Measurements from ENCODE around the gene SNX1. TPM values are rescaled to one million over a fixed set of nuclear protein-coding genes. Genes with fewer than 3 reads are reported as not detected.
"Not testable (repeated sequence)": the region's sequence is repeated elsewhere in the genome, so short reads cannot be mapped to it uniquely, and the experiment has no call there.

The SNX1 gene
- total and polyA plus RNA-seq, 2 donors = 36.6 to 85.6 TPM

- H3K27ac ChIP-seq (ENCODE audit: low read depth in 1 of 2, low read length in 1 of 2) = peak overlapping the region in 1 of 2 donors; percentile 21
Observed at GRCh38 chr15:64070965-64071851, 24.6 kb upstream of the SNX1 start.

GRCh38 chr15:64071931-64072765 lies 23.6 kb upstream of the SNX1 start:
- 98% methylated on average over 4 of the region's 4 CpGs for whole genome bisulfite sequencing
- Histone ChIP-seq H3K4me3 (ENCODE audit: low read length in 2 of 2) (no peak overlapping the region), H3K36me3 (ENCODE audit: control insufficient read depth in 2 of 2, insufficient read depth in 2 of 2, low read length in 1 of 2) (peaks cover 7 to 26% of the 10 kb centered on the region in 2 donors), H3K4me1 (ENCODE audit: control insufficient read depth in 2 of 2, insufficient read depth in 2 of 2, low read length in 2 of 2) (peaks cover 0 to 6% of the 10 kb centered on the region in 2 donors), H3K9me3 (ENCODE audit: control insufficient read depth in 2 of 2, insufficient read depth in 1 of 2, low read length in 1 of 2) (peaks cover 0 to 4% of the 10 kb centered on the region in 2 donors), H3K27me3 (ENCODE audit: control insufficient read depth in 2 of 2, insufficient read depth in 1 of 2, low read length in 1 of 2) (no peaks in the 10 kb centered on the region), H3K27ac (ENCODE audit: low read depth in 1 of 2, low read length in 1 of 2) (no peak overlapping the region)
- no peak for DNase-seq (ENCODE audit: low read depth in 6 of 9, low spot score in 9 of 9)

More at GRCh38 chr15:64070965-64071851, 24.6 kb upstream of the SNX1 start:
- 96% methylated on average over 8 of the region's 8 CpGs for WGBS
- peaks cover 7 to 24% of the 10 kb centered on the region in 2 donors for H3K36me3 ChIP-seq (ENCODE audit: control insufficient read depth in 2 of 2, insufficient read depth in 2 of 2, low read length in 1 of 2)
- no peaks in the 10 kb centered on the region for H3K27me3 ChIP-seq (ENCODE audit: control insufficient read depth in 2 of 2, insufficient read depth in 1 of 2, low read length in 1 of 2)
- H3K4me1 ChIP-seq (ENCODE audit: control insufficient read depth in 2 of 2, insufficient read depth in 2 of 2, low read length in 2 of 2) = peaks cover 0 to 6% of the 10 kb centered on the region in 2 donors
- peaks cover 0 to 4% of the 10 kb centered on the region in 2 donors for H3K9me3 ChIP-seq (ENCODE audit: control insufficient read depth in 2 of 2, insufficient read depth in 1 of 2, low read length in 1 of 2)
- H3K4me3 ChIP-seq (ENCODE audit: low read length in 2 of 2) = no peak overlapping the region
- DNase-seq (ENCODE audit: low read depth in 6 of 9, low spot score in 9 of 9) = no peak

- Histone ChIP-seq H3K36me3 (ENCODE audit: control insufficient read depth in 2 of 2, insufficient read depth in 2 of 2, low read length in 1 of 2) (peaks cover 7 to 26% of the 10 kb centered on the region in 2 donors), H3K27me3 (ENCODE audit: control insufficient read depth in 2 of 2, insufficient read depth in 1 of 2, low read length in 1 of 2) (no peaks in the 10 kb centered on the region), H3K4me1 (ENCODE audit: control insufficient read depth in 2 of 2, insufficient read depth in 2 of 2, low read length in 2 of 2) (peaks cover 0 to 1% of the 10 kb centered on the region in 2 donors), H3K27ac (ENCODE audit: low read depth in 1 of 2, low read length in 1 of 2) (no peak overlapping the region), H3K9me3 (ENCODE audit: control insufficient read depth in 2 of 2, insufficient read depth in 1 of 2, low read length in 1 of 2) (peaks cover 0 to 1% of the 10 kb centered on the region in 2 donors), H3K4me3 (ENCODE audit: low read length in 2 of 2) (no peak overlapping the region)
- no peak for DNase-seq (ENCODE audit: low read depth in 6 of 9, low spot score in 9 of 9)
- WGBS = 97% methylated on average over 2 of the region's 2 CpGs
Observed at GRCh38 chr15:64072812-64073211, 23.0 kb upstream of the SNX1 start.

- not testable (repeated sequence) for H3K9me3 ChIP-seq (ENCODE audit: control insufficient read depth in 2 of 2, insufficient read depth in 1 of 2, low read length in 1 of 2); H3K27me3 ChIP-seq (ENCODE audit: control insufficient read depth in 2 of 2, insufficient read depth in 1 of 2, low read length in 1 of 2); H3K4me3 ChIP-seq (ENCODE audit: low read length in 2 of 2); H3K27ac ChIP-seq (ENCODE audit: low read depth in 1 of 2, low read length in 1 of 2); H3K4me1 ChIP-seq (ENCODE audit: control insufficient read depth in 2 of 2, insufficient read depth in 2 of 2, low read length in 2 of 2); DNase-seq (ENCODE audit: low read depth in 6 of 9, low spot score in 9 of 9)
- H3K36me3 ChIP-seq (ENCODE audit: control insufficient read depth in 2 of 2, insufficient read depth in 2 of 2, low read length in 1 of 2) = peaks cover 7 to 26% of the 10 kb centered on the region in 2 donors
- 96% methylated on average over 2 of the region's 2 CpGs for WGBS
Observed at GRCh38 chr15:64073496-64073895, 22.3 kb upstream of the SNX1 start.

GRCh38 chr15:64082757-64083156 lies 13.0 kb upstream of the SNX1 start:
- Histone ChIP-seq H3K9me3 (ENCODE audit: control insufficient read depth in 2 of 2, insufficient read depth in 1 of 2, low read length in 1 of 2) (no peaks in the 10 kb centered on the region), H3K27me3 (ENCODE audit: control insufficient read depth in 2 of 2, insufficient read depth in 1 of 2, low read length in 1 of 2) (no peaks in the 10 kb centered on the region), H3K4me1 (ENCODE audit: control insufficient read depth in 2 of 2, insufficient read depth in 2 of 2, low read length in 2 of 2) (no peaks in the 10 kb centered on the region), H3K27ac (ENCODE audit: low read depth in 1 of 2, low read length in 1 of 2) (no peak overlapping the region), H3K4me3 (ENCODE audit: low read length in 2 of 2) (no peak overlapping the region), H3K36me3 (ENCODE audit: control insufficient read depth in 2 of 2, insufficient read depth in 2 of 2, low read length in 1 of 2) (peaks cover 12 to 27% of the 10 kb centered on the region in 2 donors)
- DNase-seq (ENCODE audit: low read depth in 6 of 9, low spot score in 9 of 9) = no peak
- WGBS = 84% methylated on average over 3 of the region's 3 CpGs

- peak in 1 of 9 donors; percentile 10 for DNase-seq (ENCODE audit: low read depth in 6 of 9, low spot score in 9 of 9)
- peaks cover 8 to 12% of the 10 kb centered on the region in 2 donors for H3K36me3 ChIP-seq (ENCODE audit: control insufficient read depth in 2 of 2, insufficient read depth in 2 of 2, low read length in 1 of 2)
- no peaks in the 10 kb centered on the region for H3K27me3 ChIP-seq (ENCODE audit: control insufficient read depth in 2 of 2, insufficient read depth in 1 of 2, low read length in 1 of 2)
- no peak overlapping the region for H3K4me3 ChIP-seq (ENCODE audit: low read length in 2 of 2)
- no peaks in the 10 kb centered on the region for H3K9me3 ChIP-seq (ENCODE audit: control insufficient read depth in 2 of 2, insufficient read depth in 1 of 2, low read length in 1 of 2)
- H3K27ac ChIP-seq (ENCODE audit: low read depth in 1 of 2, low read length in 1 of 2) = no peak overlapping the region
- WGBS = 86% methylated on average over 12 of the region's 12 CpGs
- H3K4me1 ChIP-seq (ENCODE audit: control insufficient read depth in 2 of 2, insufficient read depth in 2 of 2, low read length in 2 of 2) = peaks cover 4 to 19% of the 10 kb centered on the region in 2 donors
Observed at GRCh38 chr15:64089543-64090280, 6.1 kb upstream of the SNX1 start.

GRCh38 chr15:64090527-64090926 lies 5.3 kb upstream of the SNX1 start:
- H3K36me3 ChIP-seq (ENCODE audit: control insufficient read depth in 2 of 2, insufficient read depth in 2 of 2, low read length in 1 of 2) = peaks cover 8 to 12% of the 10 kb centered on the region in 2 donors
- peaks cover 11 to 28% of the 10 kb centered on the region in 2 donors for H3K4me1 ChIP-seq (ENCODE audit: control insufficient read depth in 2 of 2, insufficient read depth in 2 of 2, low read length in 2 of 2)
- WGBS = 78% methylated on average over 3 of the region's 3 CpGs
- no peak overlapping the region for H3K27ac ChIP-seq (ENCODE audit: low read depth in 1 of 2, low read length in 1 of 2)
- H3K4me3 ChIP-seq (ENCODE audit: low read length in 2 of 2) = no peak overlapping the region
- no peaks in the 10 kb centered on the region for H3K9me3 ChIP-seq (ENCODE audit: control insufficient read depth in 2 of 2, insufficient read depth in 1 of 2, low read length in 1 of 2)
- H3K27me3 ChIP-seq (ENCODE audit: control insufficient read depth in 2 of 2, insufficient read depth in 1 of 2, low read length in 1 of 2) = no peaks in the 10 kb centered on the region
- peak in 1 of 9 donors; percentile 12 for DNase-seq (ENCODE audit: low read depth in 6 of 9, low spot score in 9 of 9)

- H3K9me3 ChIP-seq (ENCODE audit: control insufficient read depth in 2 of 2, insufficient read depth in 1 of 2, low read length in 1 of 2) = peaks cover 0 to 4% of the 10 kb centered on the region in 2 donors
- H3K27ac ChIP-seq (ENCODE audit: low read depth in 1 of 2, low read length in 1 of 2) = peak overlapping the region in 1 of 2 donors; percentile 97
- peak in 2 of 9 donors; percentile 44 to 67 for DNase-seq (ENCODE audit: low read depth in 6 of 9, low spot score in 9 of 9)
- peaks cover 6 to 12% of the 10 kb centered on the region in 2 donors for H3K36me3 ChIP-seq (ENCODE audit: control insufficient read depth in 2 of 2, insufficient read depth in 2 of 2, low read length in 1 of 2)
- H3K27me3 ChIP-seq (ENCODE audit: control insufficient read depth in 2 of 2, insufficient read depth in 1 of 2, low read length in 1 of 2) = no peaks in the 10 kb centered on the region
- peak overlapping the region in 1 of 2 donors; percentile 88 for H3K4me3 ChIP-seq (ENCODE audit: low read length in 2 of 2)
- peaks cover 17 to 41% of the 10 kb centered on the region in 2 donors for H3K4me1 ChIP-seq (ENCODE audit: control insufficient read depth in 2 of 2, insufficient read depth in 2 of 2, low read length in 2 of 2)
Observed at GRCh38 chr15:64092075-64092820, 3.5 kb upstream of the SNX1 start.
